Activated CD4-positive, alpha-beta T cell treated with anti-CD3 and anti-CD28 coated beads, Interleukin-2, amount 50 U/mL, for 24 hours (primary cell): Measurements from ENCODE around the gene DDX6.

Experiments
- DNase-seq, 2 donors: peaks; one replicate each; pipeline ENCODE4 v3.0.0-alpha.2; 2020; ENCODE audit warnings: low read depth in 1 of 2, low spot score in 1 of 2

Gene DDX6

GRCh38 chr11:118705791-118706545, 85.0 kb downstream of the DDX6 start:
- no peak for DNase-seq

- DNase-seq: no peak
Observed at GRCh38 chr11:118705111-118705741, 85.7 kb downstream of the DDX6 start.

- DNase-seq: no peak
Observed at GRCh38 chr11:118703563-118704106, 87.3 kb downstream of the DDX6 start.

- no peak for DNase-seq
Observed at GRCh38 chr11:118699506-118700220, 91.3 kb downstream of the DDX6 start.
